Dermis lymphatic vessel endothelial cell (primary cell): ENCODE data around the gene OR6C4. TPM values are rescaled to one million over a fixed set of nuclear protein-coding genes. Genes with fewer than 3 reads are reported as not detected.

Experiments used
- total RNA-seq: library from RNA; depleted of rRNA; stranded (reverse); fragments of >200 nt; gene quantifications from 2 replicates; pipeline ENCODE4 v1.2.1, GENCODE V29; 2014

OR6C4 gene
- not detected in 2 replicates for total RNA-seq

GRCh38 chr12:55549302-55549701 lies at the start of gene OR6C4:
OR6C4 (plus strand) TSS chr12:55549602; CDS start chr12:55551227, 1,625 bp downstream.

GRCh38 chr12:55572168-55572567 lies 22.8 kb downstream of the OR6C4 start, which contains the start of gene OR2AP1:
OR2AP1 (plus strand) TSS chr12:55572468; CDS start chr12:55574415, 1,947 bp downstream.

Other genes starting within 250 kb of the OR6C4 start
- not detected in 2 replicates for gene OR6C1, start 235.3 kb upstream of the OR6C4 start, total RNA-seq
- gene OR6C3, start 218.9 kb upstream of the OR6C4 start, total RNA-seq = not detected in 2 replicates
- gene OR6C75, start 186.6 kb upstream of the OR6C4 start, total RNA-seq = not detected in 2 replicates
- gene OR6C65, start 149.1 kb upstream of the OR6C4 start, total RNA-seq = not detected in 2 replicates
- gene OR6C76, start 123.3 kb upstream of the OR6C4 start, total RNA-seq = not detected in 2 replicates
- gene OR6C2, start 105.5 kb upstream of the OR6C4 start, total RNA-seq = not detected in 2 replicates
- gene OR6C70, start 79.5 kb upstream of the OR6C4 start, total RNA-seq = not detected in 2 replicates
- not detected in 2 replicates for gene OR6C68, start 57.2 kb upstream of the OR6C4 start, total RNA-seq
- gene OR2AP1, start 22.9 kb downstream of the OR6C4 start, total RNA-seq = not detected in 2 replicates
- not detected in 2 replicates for gene OR10P1, start 87.3 kb downstream of the OR6C4 start, total RNA-seq
- 0.22 TPM in 1 of 2 replicates, not detected in the other for gene ITGA7, start 158.3 kb downstream of the OR6C4 start, total RNA-seq
- 54.9 and 58.2 TPM in 2 replicates for gene BLOC1S1, start 166.4 kb downstream of the OR6C4 start, total RNA-seq
- 0.65 and 0.95 TPM in 2 replicates for gene RDH5, start 170.8 kb downstream of the OR6C4 start, total RNA-seq
- 1,376 and 1,784 TPM in 2 replicates for gene CD63, start 179.4 kb downstream of the OR6C4 start, total RNA-seq
- 1.4 and 1.5 TPM in 2 replicates for gene GDF11, start 193.5 kb downstream of the OR6C4 start, total RNA-seq